Thyroid gland (tissue), 4 donors: ENCODE measurements around the gene CCDC178. TPM values are rescaled to one million over a fixed set of nuclear protein-coding genes. Genes with fewer than 3 reads are reported as not detected.
A peak's percentile ranks its signal among the peaks of the same experiment; 100 is the strongest.

Experiments
- DNase-seq, 2 donors: peaks; one replicate each; pipeline ENCODE4 v3.0.0-alpha.2; 2019
- H3K27ac ChIP-seq, 3 donors: fragments of 200-600 bp; sonication (generic); 1 replicate in 2 of 3; 2 replicates in 1 of 3; pipeline ENCODE4 v1.5.1; 2016 to 2019; ENCODE audit warnings: mild to moderate bottlenecking in 1 of 3, moderate library complexity in 1 of 3
- H3K27me3 ChIP-seq: fragments of 200-600 bp; sonication (generic); one replicate; pipeline ENCODE4 v1.5.1; 2019
- H3K36me3 ChIP-seq, 2 donors: fragments of 200-600 bp; sonication (generic); one replicate each; pipeline ENCODE4 v1.5.1; 2016 to 2019
- H3K4me1 ChIP-seq, 2 donors: fragments of 200-600 bp; sonication (generic); one replicate each; pipeline ENCODE4 v1.5.1; 2017 to 2019
- H3K4me3 ChIP-seq, 3 donors: fragments of 200-600 bp; sonication (generic); replicated peaks in 1 of 3; 1 replicate in 2 of 3; 2 replicates in 1 of 3; pipeline ENCODE4 v1.5.1; 2016; ENCODE audit warnings: mild to moderate bottlenecking in 1 of 3
- H3K9me3 ChIP-seq: fragments of 200-600 bp; sonication (generic); one replicate; pipeline ENCODE4 v1.5.1; 2017
- POLR2A ChIP-seq, 2 donors: fragments of 450-650 bp; IDR thresholded peaks; one replicate each; pipeline ENCODE4 v1.6.1; 2017; ENCODE audit warnings: antibody characterized with exemption in 2 of 2, mild to moderate bottlenecking in 2 of 2, moderate library complexity in 1 of 2
- WGBS, 2 donors: methylation state at CpG; one replicate each; pipeline ENCODE4 v1.1.5; 2017; 5-methylcytosine and 5-hydroxymethylcytosine counted together
- intact Hi-C: fragments of 100-400 bp; cut with DNase I; formaldehyde crosslinking; loops from one replicate; pipeline ENCODE4 v1.15.1; 2023
- total RNA-seq, 4 donors: library from RNA; depleted of rRNA; stranded (reverse); fragments of >200 nt; gene quantifications; one replicate each; pipeline ENCODE4 v1.2.3, GENCODE V29; 2016
- TF ChIP-seq, protein P1 (sequence below), 6 experiments: fragments of 200-600 bp in 3 of 6; fragments of 450-650 bp in 3 of 6; sonication (generic) in 3 of 6; IDR thresholded peaks; one replicate each; pipeline ENCODE4 v1.5.1; 2016 to 2019; ENCODE audit warnings: antibody characterized with exemption in 6 of 6, mild to moderate bottlenecking in 2 of 6, inconsistent platforms in 1 of 6, moderate library complexity in 1 of 6

The CCDC178 gene
- total RNA-seq, 4 donors from 2014 or later: 1.4 to 3.1 (median 1.7) TPM; not detected in 1

DNA sequence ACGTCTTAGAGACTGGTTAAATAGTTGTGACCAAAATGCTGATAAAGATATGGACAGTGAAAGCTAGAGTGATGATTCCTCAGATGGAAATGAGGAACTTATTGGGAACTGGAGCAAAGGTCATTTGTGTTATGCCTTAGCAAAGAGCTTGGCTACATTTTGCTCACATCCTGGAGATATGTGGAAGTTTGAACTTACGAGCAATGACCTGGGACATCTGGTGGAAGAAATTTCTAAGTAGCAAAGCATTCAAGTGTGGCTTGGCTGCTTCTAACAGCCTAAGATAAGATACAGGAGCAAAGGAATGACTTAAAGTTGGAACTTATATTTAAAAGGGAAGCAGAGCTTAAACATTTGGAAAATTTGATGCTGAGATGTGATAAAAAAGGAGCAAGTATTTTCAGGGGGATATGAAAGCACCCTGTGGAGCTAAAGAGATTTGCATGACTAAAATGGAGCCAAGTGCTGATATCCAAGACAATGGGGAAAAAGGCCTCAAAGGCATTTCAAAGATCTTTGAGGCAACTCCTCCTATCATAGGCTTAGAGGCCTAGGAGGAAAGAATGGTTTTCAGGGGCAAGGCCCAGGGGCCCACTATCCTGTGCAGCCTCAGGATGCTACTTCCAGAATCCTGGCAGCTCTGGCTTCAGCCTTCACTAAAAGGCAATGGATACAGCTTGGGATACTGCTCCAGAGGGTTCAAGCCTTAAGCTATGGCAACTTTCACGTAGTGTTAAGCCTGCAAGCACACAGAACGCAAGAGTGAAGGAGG, 543.6 kb downstream of the CCDC178 start:
- TF ChIP-seq, protein P1, sequence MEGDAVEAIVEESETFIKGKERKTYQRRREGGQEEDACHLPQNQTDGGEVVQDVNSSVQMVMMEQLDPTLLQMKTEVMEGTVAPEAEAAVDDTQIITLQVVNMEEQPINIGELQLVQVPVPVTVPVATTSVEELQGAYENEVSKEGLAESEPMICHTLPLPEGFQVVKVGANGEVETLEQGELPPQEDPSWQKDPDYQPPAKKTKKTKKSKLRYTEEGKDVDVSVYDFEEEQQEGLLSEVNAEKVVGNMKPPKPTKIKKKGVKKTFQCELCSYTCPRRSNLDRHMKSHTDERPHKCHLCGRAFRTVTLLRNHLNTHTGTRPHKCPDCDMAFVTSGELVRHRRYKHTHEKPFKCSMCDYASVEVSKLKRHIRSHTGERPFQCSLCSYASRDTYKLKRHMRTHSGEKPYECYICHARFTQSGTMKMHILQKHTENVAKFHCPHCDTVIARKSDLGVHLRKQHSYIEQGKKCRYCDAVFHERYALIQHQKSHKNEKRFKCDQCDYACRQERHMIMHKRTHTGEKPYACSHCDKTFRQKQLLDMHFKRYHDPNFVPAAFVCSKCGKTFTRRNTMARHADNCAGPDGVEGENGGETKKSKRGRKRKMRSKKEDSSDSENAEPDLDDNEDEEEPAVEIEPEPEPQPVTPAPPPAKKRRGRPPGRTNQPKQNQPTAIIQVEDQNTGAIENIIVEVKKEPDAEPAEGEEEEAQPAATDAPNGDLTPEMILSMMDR (IDR thresholded peaks at IDR 0.05): no peak
- TF ChIP-seq POLR2A (IDR thresholded peaks at IDR 0.05): no peak
- no peak for DNase-seq
- intact Hi-C loops: no loop called here
- 63 to 68% methylated on average over 4 of the region's 4 CpGs for WGBS, 2 donors
- Histone ChIP-seq H3K4me1 (no peaks in the 10 kb centered on the region), H3K9me3 (no peaks in the 10 kb centered on the region), H3K27ac (no peak overlapping the region), H3K36me3 (no peaks in the 10 kb centered on the region), H3K27me3 (no peaks in the 10 kb centered on the region), H3K4me3 (no peak overlapping the region)

DNA sequence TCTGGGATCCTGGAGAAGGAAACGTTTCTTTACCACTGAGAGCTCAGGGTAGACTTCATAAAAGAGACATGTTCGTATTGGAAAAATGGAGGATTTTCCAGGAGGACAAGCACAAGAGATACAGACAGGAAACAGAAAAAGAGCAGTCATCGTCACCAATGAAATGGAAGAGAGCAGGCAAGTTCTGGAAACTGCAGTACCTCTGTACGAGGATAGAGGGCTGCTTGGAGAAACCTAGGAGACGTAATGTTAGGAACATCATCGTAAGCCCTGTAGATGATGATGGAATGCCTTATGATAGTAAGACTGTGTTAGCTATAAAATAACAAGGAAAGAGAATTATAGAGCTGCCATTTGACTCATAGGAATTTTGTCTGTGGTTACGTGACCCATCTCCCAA, 546.6 kb downstream of the CCDC178 start:
- DNase-seq: no peak
- intact Hi-C loops: no loop called here

DNA sequence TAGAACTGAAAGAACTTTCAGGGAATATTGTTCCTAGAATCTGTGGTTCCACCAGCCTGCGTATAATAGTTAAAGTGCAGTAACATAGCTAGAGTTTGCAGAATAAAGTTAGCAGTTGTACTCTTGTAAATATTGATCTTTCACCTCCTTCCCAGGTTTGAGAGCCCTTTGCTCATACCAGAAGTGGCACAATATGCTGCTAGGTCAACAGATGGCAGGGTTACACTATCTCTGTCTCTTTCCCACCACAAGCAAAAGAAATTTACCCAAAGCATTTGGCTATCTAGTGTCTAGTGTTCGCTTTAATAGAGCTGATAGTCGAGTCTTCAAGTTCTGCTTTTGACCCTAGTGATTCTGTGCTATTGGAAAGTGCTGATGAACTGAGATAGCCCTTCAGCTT, 548.7 kb downstream of the CCDC178 start:
- H3K27me3 ChIP-seq: no peaks in the 10 kb centered on the region
- no peaks in the 10 kb centered on the region for H3K4me1 ChIP-seq
- no peak overlapping the region for H3K27ac ChIP-seq
- no peak for DNase-seq
- H3K9me3 ChIP-seq: no peaks in the 10 kb centered on the region
- H3K4me3 ChIP-seq: no peak overlapping the region
- intact Hi-C loops: no loop called here
- no peaks in the 10 kb centered on the region for H3K36me3 ChIP-seq
- TF ChIP-seq POLR2A (IDR thresholded peaks at IDR 0.05): no peak
- TF ChIP-seq, protein P1 (IDR thresholded peaks at IDR 0.05): no peak
- 80 to 88% methylated on average over 3 of the region's 3 CpGs for WGBS, 2 donors

More for the DNA sequence above, 546.6 kb downstream of the CCDC178 start:
- Histone ChIP-seq H3K36me3 (no peaks in the 10 kb centered on the region), H3K27ac (no peak overlapping the region), H3K4me1 (no peaks in the 10 kb centered on the region), H3K27me3 (no peaks in the 10 kb centered on the region), H3K4me3 (no peak overlapping the region), H3K9me3 (no peaks in the 10 kb centered on the region)
- TF ChIP-seq POLR2A (IDR thresholded peaks at IDR 0.05): no peak
- TF ChIP-seq, protein P1 (IDR thresholded peaks at IDR 0.05): peak in 1 of 6 experiments; percentile 23
- WGBS, 2 donors: 89 to 91% methylated on average over 7 of the region's 7 CpGs

DNA sequence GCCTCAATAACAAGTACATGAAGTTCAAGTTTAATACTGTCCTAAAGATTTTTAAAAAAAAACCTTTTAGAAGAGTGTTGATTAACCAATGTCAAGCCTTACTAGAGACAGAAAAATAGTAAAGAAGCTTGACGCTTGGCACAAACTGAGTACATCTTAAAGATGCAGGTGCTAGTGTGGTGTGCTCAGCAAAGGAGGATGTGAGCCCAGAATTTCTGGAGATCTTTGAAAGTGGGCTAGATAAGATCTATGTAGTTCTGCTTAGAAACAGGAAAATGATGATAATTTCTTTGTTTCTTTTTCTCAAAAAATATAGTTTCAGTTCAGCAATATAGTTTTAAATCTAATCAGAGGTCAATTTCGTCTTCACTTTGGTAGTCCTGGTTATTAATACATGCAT, 549.4 kb downstream of the CCDC178 start:
- no peaks in the 10 kb centered on the region for H3K4me1 ChIP-seq
- intact Hi-C loops: no loop called here
- no peak overlapping the region for H3K27ac ChIP-seq
- WGBS, 2 donors: 91% methylated on average over 2 of the region's 2 CpGs
- no peak for TF ChIP-seq POLR2A (IDR thresholded peaks at IDR 0.05)
- TF ChIP-seq, protein P1 (IDR thresholded peaks at IDR 0.05): no peak
- H3K27me3 ChIP-seq: no peaks in the 10 kb centered on the region
- no peak for DNase-seq
- H3K36me3 ChIP-seq: no peaks in the 10 kb centered on the region
- no peak overlapping the region for H3K4me3 ChIP-seq
- no peaks in the 10 kb centered on the region for H3K9me3 ChIP-seq
